ENCODE measurements around the gene ADAM15.

Gene ADAM15

DNA sequence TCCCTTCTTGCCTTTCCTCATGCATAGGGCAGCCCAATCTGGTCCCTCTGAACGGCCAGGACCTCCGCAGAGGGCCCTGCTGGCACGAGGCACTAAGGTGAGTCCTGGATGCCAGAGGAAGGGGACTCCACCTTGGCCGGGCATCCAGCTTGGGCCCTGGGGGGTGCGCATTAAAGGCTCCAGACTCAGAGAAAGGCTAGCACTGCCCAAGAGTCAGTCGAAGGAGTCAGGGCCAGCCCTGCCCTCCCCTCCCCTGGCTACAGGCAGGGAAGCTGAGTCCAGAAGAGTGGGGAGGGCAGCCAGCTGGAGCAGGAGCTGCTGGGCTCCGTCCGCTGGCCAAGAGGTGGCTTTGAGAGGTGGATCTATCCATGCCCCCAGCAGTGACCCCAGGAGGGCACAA, 9.6 kb downstream of the ADAM15 start:
- Histone ChIP-seq H3K36me3 (replicated peaks) (peaks cover 44% of the 10 kb centered on the region), H3K4me1 (peaks cover 11% of the 10 kb centered on the region), H3K4me3 (no peak overlapping the region), H3K9me3 (no peaks in the 10 kb centered on the region), H3K27me3 (ENCODE audit: low read depth) (no peaks in the 10 kb centered on the region)
- in situ Hi-C loops (cut with MboI; ENCODE audit: low sequenced_read_pairs) = loop anchor here (5.0 kb wide), 1 partner anchor 63 kb away; no protein-coding TSS in a partner anchor
- no peak for DNase-seq (ENCODE audit: low spot score in 2 of 2)

DNA sequence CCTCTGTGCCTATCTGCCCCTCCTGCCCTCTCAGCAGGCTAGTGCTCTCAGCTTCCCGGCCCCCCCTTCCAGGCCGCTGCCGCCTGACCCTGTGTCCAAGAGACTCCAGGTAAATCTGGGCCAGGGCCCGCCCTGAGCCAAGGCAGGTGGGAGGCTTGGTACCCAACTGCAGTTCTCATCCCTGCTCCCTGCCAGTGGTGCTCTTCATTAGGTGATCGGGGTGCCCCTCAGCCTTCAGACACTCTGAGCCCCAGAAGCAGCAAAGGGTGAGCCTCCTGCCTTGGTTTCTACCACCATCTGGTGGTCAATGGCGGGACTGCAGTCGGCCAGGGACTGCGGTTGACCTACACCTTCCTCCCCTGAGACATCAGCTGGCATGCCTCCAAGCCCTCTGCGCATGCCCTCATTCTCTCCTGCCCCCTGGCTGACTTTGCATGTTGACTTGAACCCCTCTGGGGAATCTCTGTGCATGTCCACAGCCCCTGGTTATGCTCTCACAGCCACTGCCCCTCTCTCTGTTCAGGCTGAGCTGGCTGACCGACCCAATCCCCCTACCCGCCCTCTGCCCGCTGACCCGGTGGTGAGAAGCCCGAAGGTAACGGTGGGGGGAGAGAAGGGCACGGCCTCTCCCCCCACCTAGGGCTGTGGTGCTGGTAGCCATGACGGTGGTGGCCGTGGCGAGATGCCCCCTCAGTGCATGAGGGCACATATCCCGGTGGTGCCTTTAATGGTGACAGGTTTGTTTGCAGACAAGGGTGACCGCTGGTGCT, 10.4 kb downstream of the ADAM15 start:
- in situ Hi-C loops (cut with MboI; ENCODE audit: low sequenced_read_pairs) = loop anchor here (5.0 kb wide), 1 partner anchor 64 kb away; no protein-coding TSS in a partner anchor
- no peaks in the 10 kb centered on the region for H3K9me3 ChIP-seq
- peaks cover 11% of the 10 kb centered on the region for H3K4me1 ChIP-seq
- DNase-seq (ENCODE audit: low spot score in 2 of 2) = peak; percentile 80 to 98
- no peak overlapping the region for H3K4me3 ChIP-seq
- H3K27me3 ChIP-seq (ENCODE audit: low read depth) = no peaks in the 10 kb centered on the region
- H3K36me3 ChIP-seq (replicated peaks) = peaks cover 36% of the 10 kb centered on the region

DNA sequence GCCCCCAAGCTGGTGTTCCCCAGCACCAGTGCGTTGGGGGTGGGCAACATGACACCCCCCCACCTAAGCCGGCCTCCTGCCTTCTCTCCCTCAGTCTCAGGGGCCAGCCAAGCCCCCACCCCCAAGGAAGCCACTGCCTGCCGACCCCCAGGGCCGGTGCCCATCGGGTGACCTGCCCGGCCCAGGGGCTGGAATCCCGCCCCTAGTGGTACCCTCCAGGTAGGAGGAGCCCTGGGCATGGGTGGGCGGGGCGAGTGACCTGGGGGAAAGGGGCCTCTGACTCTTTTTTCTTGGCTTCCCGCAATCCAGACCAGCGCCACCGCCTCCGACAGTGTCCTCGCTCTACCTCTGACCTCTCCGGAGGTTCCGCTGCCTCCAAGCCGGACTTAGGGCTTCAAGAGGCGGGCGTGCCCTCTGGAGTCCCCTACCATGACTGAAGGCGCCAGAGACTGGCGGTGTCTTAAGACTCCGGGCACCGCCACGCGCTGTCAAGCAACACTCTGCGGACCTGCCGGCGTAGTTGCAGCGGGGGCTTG, 11.1 kb downstream of the ADAM15 start:
- Histone ChIP-seq H3K9me3 (no peaks in the 10 kb centered on the region), H3K4me1 (peaks cover 11% of the 10 kb centered on the region), H3K27me3 (ENCODE audit: low read depth) (no peaks in the 10 kb centered on the region), H3K36me3 (replicated peaks) (peaks cover 32% of the 10 kb centered on the region), H3K4me3 (no peak overlapping the region)
- DNase-seq (ENCODE audit: low spot score in 2 of 2) = no peak
- in situ Hi-C loops (cut with MboI; ENCODE audit: low sequenced_read_pairs) = loop anchor here (5.0 kb wide), 1 partner anchor 65 kb away; no protein-coding TSS in a partner anchor

DNA sequence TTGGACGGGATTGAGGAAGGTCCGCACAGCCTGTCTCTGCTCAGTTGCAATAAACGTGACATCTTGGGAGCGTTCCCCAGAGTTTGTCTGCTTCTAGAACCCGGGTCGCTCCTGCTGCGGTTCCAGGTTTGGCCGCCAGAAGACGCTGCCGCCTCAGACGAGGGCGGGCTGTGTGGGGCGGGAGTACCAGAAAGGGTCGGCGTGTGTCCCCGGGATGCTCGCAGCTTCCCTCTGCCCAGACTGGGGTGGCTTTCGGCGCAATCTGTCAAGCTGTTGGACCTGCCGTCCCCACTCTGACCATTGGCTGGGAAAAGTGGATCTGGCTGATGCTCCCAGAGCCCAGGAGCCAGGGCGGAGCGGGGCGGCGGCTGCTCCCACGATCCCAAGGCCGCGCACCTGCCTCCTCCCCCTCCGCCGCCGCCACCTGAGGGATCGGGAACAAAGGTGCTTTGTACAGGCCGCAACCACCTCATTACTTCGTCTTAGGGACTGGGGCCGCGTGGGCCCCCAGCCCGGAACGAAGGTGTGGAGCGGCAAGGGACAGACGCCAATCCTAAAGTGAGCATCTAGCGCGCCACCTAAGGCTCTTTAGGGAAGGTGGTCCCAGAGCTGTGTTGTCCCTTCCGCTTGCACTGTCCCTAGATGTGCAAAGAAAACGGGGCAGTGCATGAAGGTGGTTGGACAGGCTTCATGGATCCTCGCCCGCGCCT, 11.7 kb downstream of the ADAM15 start:
- Histone ChIP-seq H3K4me1 (peaks cover 11% of the 10 kb centered on the region), H3K27me3 (ENCODE audit: low read depth) (no peaks in the 10 kb centered on the region), H3K4me3 (peak overlapping the region; percentile 87; the same call in 1 of the 2 replicates), H3K9me3 (no peaks in the 10 kb centered on the region), H3K36me3 (replicated peaks) (peaks cover 25% of the 10 kb centered on the region)
- DNase-seq (ENCODE audit: low spot score in 2 of 2) = peak in 1 of 2 experiments; percentile 68
- in situ Hi-C loops (cut with MboI; ENCODE audit: low sequenced_read_pairs) = loop anchor here (5.0 kb wide), 1 partner anchor 66 kb away; no protein-coding TSS in a partner anchor

DNA sequence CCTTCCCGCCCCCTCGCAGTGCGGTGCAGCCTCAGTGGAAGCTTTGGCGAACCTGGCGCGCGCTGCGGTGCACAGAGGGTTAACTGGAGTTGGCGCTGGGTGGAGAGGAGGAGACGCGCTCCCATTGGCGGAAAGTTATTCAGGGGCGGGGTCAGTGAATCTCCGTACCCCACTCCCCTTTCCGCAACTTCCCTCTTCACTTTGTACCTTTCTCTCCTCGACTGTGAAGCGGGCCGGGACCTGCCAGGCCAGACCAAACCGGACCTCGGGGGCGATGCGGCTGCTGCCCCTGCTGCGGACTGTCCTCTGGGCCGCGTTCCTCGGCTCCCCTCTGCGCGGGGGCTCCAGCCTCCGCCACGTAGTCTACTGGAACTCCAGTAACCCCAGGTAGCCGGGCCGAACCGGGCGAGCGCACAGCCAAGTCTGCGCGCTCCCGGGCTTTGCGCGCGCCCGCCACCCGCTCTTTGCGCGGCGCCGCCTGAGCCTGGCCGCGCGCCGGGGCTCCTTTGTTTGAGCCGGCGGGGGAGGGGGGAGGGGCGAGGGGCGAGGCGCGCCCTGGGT, 12.5 kb downstream of the ADAM15 start, which contains the start of gene EFNA4:
Gene EFNA4, plus strand, starts transcription at position 191 of the 561 bp plus-strand sequence. Its CDS starts 84 bp downstream, at position 275.
- in situ Hi-C loops (cut with MboI; ENCODE audit: low sequenced_read_pairs) = loop anchor here (5.0 kb wide), 1 partner anchor 66 kb away; no protein-coding TSS in a partner anchor
- H3K4me3 ChIP-seq = peak within 1 kb of the TSS; percentile 87
- peaks cover 18% of the 10 kb centered on the region for H3K36me3 ChIP-seq (replicated peaks)
- H3K9me3 ChIP-seq = no peaks in the 10 kb centered on the region
- peaks cover 11% of the 10 kb centered on the region for H3K4me1 ChIP-seq
- peak; percentile 93 to 94 for DNase-seq (ENCODE audit: low spot score in 2 of 2)
- no peaks in the 10 kb centered on the region for H3K27me3 ChIP-seq (ENCODE audit: low read depth)

DNA sequence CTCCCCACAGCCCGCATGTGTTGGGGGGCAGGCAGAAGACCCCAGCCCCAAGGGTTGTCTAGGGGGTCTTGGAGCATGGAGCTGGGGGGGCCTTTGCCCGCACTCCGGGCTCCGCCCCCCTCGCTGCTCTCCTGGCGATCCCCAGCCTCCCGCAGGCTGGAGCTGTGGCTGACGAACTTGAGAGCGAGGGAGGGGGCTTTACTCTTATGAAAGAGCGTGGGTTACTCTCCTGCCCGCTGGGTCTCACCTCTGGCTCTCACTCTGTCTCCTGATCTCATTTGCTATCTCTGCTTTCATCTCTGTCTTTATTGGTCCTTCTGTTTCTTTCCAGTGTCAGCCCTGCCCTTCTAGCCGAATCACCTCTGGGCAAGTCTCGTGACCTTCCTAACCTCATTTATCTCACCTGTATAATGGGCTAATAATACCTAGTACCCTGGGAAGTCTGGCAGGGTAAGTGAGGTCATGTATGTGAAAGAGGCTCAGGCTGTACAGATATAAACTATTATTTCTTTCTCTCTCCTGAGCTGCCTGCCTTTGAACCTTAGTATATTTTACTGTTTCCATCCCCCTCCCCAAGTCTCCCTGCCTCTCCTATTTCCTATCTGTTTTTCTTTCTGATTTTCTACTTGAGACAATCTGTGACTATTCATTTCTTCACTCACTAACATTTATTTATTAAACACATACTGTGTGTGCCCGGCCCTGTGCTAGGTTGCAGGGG, 13.2 kb downstream of the ADAM15 start:
- H3K36me3 ChIP-seq (replicated peaks) = peaks cover 11% of the 10 kb centered on the region
- DNase-seq (ENCODE audit: low spot score in 2 of 2) = peak; percentile 61 to 73
- peak overlapping the region; percentile 87 for H3K4me3 ChIP-seq
- H3K9me3 ChIP-seq = no peaks in the 10 kb centered on the region
- no peaks in the 10 kb centered on the region for H3K27me3 ChIP-seq (ENCODE audit: low read depth)
- in situ Hi-C loops (cut with MboI; ENCODE audit: low sequenced_read_pairs) = loop anchor here (5.0 kb wide), 1 partner anchor 67 kb away; no protein-coding TSS in a partner anchor
- H3K4me1 ChIP-seq = peaks cover 11% of the 10 kb centered on the region

DNA sequence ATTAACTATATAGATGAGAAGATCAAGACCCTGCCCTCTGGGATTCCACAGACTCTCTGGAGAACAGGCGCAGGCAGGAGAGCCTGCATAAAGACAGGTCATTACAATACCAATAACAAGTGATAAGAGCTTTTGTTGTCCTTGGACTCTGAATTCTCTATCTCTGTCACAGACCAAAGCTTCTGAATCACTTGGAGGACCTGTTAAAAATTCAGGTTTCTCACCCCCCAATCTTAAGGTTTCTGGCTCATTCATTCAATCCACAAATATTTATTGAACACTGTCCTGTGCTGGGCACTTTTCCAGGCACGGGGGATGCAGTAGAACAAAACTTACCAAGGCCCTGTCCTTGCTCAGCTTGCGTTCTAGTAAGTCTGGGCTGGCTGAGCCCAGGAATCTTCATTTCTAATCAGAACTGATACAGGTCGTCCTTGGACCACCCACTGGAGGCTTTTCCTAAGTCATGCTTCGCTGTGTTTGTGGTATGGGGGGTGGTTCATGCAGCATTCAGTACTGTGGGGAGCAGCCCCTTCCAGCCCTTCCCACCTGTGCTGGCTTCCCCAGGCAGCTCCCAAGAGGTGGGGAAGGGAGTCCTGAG, 13.8 kb downstream of the ADAM15 start:
- Histone ChIP-seq H3K4me3 (no peak overlapping the region), H3K27me3 (ENCODE audit: low read depth) (no peaks in the 10 kb centered on the region), H3K36me3 (replicated peaks) (peaks cover 7% of the 10 kb centered on the region), H3K9me3 (no peaks in the 10 kb centered on the region), H3K4me1 (peaks cover 11% of the 10 kb centered on the region)
- no peak for DNase-seq (ENCODE audit: low spot score in 2 of 2)
- in situ Hi-C loops (cut with MboI; ENCODE audit: low sequenced_read_pairs) = loop anchor here (5.0 kb wide), 1 partner anchor 68 kb away; no protein-coding TSS in a partner anchor

DNA sequence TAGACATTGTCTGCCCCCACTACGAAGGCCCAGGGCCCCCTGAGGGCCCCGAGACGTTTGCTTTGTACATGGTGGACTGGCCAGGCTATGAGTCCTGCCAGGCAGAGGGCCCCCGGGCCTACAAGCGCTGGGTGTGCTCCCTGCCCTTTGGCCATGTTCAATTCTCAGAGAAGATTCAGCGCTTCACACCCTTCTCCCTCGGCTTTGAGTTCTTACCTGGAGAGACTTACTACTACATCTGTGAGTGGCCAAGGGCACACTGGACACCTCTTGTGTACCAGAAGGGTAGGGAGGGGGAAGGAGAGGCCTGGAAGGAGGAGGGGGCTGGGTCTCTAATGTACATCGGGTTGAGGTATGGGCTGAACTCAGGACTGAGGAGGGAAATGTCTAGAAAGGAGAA, 15.7 kb downstream of the ADAM15 start:
- Histone ChIP-seq H3K9me3 (no peaks in the 10 kb centered on the region), H3K4me1 (peaks cover 21% of the 10 kb centered on the region), H3K36me3 (replicated peaks) (no peaks in the 10 kb centered on the region; the same call in none of the 2 replicates), H3K4me3 (no peak overlapping the region), H3K27me3 (ENCODE audit: low read depth) (no peaks in the 10 kb centered on the region)
- no peak for DNase-seq (ENCODE audit: low spot score in 2 of 2)
- in situ Hi-C loops (cut with MboI; ENCODE audit: low sequenced_read_pairs) = no loop called here

DNA sequence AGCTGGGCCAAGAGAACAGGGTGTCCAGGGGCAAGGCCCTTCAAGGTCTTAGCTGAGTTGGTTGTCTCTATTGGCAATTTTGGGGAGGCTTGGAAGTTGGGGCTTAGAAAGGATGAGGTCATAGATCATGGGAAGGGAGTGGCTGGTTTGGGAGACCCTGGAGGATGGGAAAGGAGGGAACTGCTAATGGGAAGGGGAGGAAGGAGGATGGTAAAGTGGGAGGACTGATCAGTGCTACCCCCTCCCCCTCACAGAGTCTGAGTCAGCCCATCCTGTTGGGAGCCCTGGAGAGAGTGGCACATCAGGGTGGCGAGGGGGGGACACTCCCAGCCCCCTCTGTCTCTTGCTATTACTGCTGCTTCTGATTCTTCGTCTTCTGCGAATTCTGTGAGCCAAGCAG, 17.5 kb downstream of the ADAM15 start:
- no peaks in the 10 kb centered on the region for H3K9me3 ChIP-seq
- H3K4me3 ChIP-seq = no peak overlapping the region
- H3K4me1 ChIP-seq = peaks cover 35% of the 10 kb centered on the region
- in situ Hi-C loops (cut with MboI; ENCODE audit: low sequenced_read_pairs) = no loop called here
- DNase-seq (ENCODE audit: low spot score in 2 of 2) = no peak
- H3K36me3 ChIP-seq (replicated peaks) = no peaks in the 10 kb centered on the region; the same call in none of the 2 replicates
- no peaks in the 10 kb centered on the region for H3K27me3 ChIP-seq (ENCODE audit: low read depth)

DNA sequence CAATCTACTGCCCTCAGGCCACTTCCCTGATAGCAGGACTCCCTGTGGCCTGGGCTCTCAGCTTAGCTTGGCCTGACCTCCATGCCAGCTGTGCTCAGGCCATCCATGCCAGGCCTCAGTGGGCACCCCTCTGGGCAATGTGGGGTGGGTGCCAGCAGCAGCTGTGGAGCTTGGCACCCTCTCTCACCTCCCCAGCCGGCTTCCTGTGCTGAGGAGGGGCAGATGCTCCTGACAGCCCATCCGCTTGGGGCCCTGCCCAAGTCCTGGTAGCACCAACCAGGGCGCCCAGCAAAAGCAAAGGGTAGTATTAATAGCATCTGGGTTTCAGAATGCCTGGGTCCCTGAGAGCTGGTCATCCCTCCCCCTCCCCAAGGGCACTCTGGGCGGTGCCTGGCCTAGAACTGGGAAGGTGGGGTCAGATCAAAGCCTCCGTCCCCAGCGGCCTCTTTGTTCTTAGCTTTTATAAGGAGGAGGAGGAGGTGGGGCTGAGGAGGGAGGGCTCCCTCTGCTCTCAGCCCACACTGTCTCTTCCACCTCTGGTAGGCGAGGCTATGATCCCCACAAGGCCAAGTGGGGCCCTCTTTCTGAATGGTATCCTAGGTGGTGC, 18.5 kb downstream of the ADAM15 start:
- Histone ChIP-seq H3K27me3 (ENCODE audit: low read depth) (no peaks in the 10 kb centered on the region), H3K9me3 (no peaks in the 10 kb centered on the region), H3K36me3 (replicated peaks) (no peaks in the 10 kb centered on the region; the same call in none of the 2 replicates), H3K4me1 (peaks cover 36% of the 10 kb centered on the region), H3K4me3 (no peak overlapping the region)
- in situ Hi-C loops (cut with MboI; ENCODE audit: low sequenced_read_pairs) = no loop called here
- DNase-seq (ENCODE audit: low spot score in 2 of 2) = peak in 1 of 2 experiments; percentile 44

DNA sequence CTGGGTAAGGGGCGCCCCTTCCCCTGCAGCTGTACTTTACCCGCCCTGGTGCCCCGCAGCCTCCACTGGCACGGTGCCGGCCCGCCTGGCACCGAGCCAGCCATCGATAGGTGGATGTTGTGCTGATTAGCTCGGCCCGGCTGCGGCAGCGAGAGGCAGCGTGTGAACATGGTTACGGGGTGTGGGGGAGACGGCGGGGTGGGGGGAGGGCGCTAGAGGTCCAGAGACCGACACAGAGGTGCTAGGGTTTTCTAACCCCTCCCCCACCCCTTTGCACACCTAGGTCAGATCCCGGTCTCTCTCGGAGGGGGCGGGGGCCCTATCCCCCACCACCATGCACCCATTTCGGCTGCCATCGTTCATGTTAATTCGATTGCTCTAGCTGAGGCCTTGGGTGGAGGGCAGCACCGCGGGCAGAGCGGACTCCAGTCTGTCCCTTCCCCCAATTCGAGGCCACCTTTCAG, 19.1 kb downstream of the ADAM15 start:
- H3K4me1 ChIP-seq = peaks cover 32% of the 10 kb centered on the region

More for the DNA sequence above, 19.1 kb downstream of the ADAM15 start:
- Histone ChIP-seq H3K4me3 (no peak overlapping the region), H3K36me3 (replicated peaks) (no peaks in the 10 kb centered on the region; the same call in none of the 2 replicates), H3K27me3 (ENCODE audit: low read depth) (no peaks in the 10 kb centered on the region), H3K9me3 (no peaks in the 10 kb centered on the region)
- DNase-seq (ENCODE audit: low spot score in 2 of 2) = no peak
- in situ Hi-C loops (cut with MboI; ENCODE audit: low sequenced_read_pairs) = no loop called here

All from HAP-1 (cell line).